GM19099 (cell line): Measurements from ENCODE around the gene LMAN2.

ENCODE experiments used
- POLR2A ChIP-seq: IDR thresholded peaks from 3 replicates; pipeline ENCODE4 v1.6.1; 2011; ENCODE audit warnings: low read depth; ENCODE audit not compliant: insufficient read length; ENCODE audit errors: extremely low read depth

LMAN2 gene

DNA sequence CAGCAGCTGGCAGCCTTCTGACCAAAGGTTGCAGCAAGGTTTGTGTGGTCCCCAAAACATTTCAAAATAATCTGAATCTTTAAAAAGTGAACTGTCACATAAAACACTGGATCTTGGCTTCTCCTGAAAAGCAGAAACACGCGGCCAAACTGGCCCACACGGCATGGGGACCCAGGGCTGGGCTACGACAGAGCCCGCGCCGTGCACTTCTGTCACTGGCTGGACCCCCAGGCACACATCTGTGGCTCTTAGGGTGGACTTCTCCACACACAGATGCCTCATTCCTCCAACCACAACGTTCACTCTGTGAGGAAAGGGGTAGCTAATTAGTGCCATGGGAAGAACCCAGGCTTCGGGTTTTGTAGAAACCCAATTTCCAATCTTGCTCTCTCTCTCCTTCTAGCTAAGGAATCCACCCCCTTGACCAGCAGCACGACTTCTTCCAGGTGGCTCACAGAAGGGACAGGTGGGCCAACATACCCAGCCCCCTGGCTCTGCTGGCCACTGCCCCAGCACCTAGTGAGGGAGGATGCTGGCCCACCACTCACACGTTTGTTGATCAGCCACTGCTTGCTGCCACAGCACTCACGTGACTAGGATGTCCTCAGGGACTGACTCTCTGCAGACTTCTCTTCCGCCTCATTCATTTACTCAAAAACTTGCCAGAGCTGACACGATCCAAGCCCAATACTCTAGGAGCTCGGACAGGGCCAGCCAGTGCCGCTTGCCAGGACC is 17.9 kb downstream of the LMAN2 start:
- TF ChIP-seq POLR2A, result no peak

DNA sequence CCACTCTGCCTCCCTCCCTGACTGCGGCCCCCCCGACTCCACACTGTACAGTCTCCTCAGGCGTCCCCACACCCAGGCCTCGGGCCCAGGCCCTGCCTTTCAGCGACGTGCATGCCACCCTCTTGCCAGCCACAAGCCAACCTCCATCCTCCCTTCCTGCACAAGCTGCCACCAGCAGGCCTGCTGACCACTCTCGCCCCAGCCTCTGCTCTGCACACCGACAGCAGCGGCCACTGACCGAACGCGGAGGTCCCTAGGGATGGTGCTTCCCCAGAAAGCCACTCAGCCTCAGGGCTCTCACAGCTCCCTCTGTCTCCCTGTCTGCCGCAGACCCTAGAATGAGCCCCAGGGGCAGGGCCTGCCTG is 18.6 kb downstream of the LMAN2 start:
- no peak for TF ChIP-seq POLR2A

DNA sequence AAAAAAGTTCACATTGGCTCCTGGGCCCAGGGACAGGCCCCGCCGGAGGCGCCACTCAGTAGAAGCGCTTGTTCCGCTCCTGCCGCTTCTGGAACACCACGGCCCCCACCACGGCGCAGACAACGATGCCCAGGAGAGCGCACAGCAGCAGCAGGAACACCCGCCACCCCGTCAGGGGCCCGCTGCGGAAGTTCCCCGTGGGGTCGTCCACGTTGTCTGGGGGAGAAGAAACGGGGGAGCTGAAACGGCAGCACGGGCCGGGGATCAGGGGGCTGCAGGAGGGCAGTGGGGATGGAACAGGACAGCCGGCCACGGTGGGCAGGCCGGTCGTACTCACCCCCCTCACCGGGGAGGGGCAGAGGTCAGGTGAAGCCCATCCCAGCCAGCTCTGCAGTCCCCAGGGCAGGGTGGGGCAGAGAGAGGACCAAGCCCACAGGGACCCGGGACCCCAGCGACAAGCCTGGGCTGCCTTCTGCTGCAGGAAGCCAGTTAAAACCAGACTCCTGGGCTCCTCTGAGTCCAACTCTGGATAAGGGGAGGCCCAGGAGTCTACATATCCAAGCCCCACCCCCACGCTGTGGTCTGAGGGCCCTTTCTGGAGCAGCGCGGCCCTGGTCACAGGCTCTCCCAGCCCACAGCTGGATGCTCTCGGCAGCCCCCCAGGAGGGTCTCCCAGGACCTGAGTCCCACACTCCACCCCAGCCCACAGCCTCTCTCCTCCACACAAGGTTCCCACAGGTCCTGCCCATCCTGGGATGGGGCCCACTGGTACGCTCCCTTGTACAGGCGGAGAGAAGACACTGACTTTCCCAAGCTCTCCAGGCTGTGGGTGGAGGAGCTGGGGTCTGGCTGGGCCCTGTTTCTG is 19.2 kb downstream of the LMAN2 start:
- no peak for TF ChIP-seq POLR2A

DNA sequence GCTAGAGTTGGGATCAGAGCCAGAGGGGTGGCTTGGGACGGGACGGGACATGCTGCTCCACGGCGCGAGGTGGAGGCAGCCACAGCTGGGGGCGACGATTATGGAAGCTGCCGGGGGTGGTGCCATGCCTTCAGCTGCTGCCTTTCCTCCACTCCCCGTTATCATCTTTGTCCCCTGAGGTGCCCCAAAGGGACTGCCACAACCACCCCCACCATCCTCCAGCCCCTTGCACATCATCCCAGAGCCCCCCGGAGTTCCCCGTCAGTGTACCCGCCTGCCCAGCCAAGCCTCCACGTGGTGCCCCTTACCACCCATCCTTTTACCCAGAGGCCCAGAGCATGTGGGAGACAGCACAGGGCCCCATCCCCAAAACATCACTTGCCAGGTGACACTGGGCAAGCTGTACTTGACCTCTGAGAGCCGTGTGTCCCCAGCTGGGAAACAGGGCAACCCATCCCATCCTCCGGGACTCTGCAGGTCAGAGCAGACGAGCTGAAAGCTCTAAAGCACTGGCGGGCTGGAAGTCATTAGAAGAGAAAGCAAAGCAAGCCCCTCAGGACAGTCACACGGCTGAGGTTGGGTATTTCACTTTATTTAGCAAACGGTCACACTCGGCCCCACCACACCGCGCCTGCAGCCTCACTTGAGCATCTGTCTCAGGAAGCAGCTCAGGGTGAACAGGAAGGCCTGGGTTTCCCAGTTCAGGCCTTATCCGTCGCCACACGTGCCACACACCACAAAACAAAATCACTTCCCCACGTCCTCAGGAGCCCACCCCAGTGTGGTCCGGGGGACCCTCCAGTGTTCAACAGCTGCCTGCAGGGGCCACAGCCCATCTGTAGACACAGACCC is 20.3 kb downstream of the LMAN2 start:
- TF ChIP-seq POLR2A, result no peak

DNA sequence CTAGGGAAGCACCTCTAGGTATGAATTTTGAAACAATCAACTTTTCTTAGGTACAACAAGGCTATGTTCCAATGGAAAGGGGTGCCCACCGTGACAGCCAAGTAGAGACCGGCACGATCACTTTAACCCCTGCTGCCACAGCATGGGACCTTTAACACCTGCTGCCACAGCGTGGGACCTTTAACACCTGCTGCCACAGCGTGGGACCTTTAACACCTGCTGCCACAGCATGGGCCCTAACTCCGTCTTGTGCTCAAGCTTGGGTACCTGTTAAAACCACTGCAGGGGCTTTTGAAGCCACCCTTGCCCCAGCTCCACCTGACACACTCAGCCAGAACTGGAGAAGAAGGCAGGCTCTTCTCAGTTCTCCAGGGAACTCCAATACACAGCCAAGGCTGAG is 21.6 kb downstream of the LMAN2 start:
- TF ChIP-seq POLR2A, result no peak

DNA sequence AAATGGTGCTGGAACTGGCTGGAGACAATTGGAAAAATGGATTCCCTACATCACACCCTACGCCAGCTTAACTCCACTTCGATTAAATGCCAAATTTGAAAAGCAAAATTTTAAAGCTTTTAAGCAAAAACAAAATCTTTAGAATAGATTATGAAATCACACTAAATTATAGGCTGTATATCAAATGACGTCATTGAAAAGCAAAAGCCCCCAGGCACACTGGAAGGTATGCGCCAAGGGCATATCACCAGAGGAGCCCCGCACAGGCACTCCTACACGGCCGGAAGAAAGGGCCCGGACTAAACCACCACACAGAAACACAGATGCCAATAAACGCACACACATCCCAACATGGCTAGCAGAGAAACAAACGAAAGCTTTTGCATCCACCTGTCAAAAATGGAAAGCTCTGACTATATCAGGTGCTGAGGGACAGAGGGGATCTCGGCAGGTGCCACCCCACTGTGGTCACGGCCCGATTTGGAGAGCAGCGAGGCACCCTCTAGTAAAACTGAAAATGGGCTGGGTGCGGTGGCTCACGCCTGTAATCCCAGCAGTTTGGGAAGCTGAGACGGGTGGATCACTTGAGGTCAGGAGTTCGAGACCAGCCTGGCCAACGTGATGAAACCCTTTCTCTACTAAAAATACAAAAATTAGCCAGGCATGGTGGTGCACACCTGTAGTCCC is 22.8 kb downstream of the LMAN2 start:
- no peak for TF ChIP-seq POLR2A

DNA sequence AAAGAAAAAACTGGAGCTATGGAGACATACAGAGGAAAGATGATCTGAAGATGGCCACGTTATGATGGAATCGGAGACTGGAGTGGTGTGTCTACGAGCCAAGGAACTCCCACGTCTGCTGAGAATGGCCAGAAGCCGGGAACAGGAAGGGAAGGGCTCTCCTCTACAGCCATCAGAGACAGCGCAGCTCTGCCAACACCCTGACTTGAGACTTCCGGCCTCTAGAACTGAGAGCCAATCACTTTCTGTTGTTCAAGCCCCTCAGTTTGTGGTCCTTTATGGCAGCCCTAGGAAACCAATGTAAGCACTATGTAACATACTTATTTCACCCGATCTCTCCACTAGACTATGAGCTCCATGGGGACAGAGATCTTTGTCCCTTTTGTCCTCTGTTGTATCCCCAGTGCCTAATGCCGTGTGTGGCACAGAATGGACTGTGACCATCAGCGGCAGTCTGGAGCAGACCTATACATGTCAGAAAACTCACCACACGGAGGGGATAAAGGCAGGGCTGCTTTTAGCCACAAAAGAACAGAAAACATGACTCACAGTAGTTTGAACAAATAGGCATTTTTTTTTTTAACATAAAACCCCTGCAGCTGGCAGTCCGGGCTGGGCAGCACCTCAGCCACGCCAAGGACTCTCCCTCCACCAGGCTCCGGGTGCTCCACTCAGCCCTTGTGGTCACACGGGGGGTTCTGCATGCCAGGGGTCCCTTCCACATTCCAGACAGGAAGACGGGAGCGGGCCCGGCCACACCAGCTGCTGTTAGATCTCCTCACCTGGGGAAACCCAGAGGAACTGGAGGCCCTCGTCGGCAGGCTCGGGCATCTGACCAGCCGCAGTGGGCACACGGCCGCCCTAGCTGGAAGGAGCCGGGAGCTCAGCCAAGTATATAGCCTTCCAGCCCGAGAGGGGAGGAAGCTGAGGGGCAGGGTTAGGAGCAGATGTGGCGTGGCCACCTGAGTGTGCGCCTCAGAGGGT is 23.6 kb downstream of the LMAN2 start:
- no peak for TF ChIP-seq POLR2A

DNA sequence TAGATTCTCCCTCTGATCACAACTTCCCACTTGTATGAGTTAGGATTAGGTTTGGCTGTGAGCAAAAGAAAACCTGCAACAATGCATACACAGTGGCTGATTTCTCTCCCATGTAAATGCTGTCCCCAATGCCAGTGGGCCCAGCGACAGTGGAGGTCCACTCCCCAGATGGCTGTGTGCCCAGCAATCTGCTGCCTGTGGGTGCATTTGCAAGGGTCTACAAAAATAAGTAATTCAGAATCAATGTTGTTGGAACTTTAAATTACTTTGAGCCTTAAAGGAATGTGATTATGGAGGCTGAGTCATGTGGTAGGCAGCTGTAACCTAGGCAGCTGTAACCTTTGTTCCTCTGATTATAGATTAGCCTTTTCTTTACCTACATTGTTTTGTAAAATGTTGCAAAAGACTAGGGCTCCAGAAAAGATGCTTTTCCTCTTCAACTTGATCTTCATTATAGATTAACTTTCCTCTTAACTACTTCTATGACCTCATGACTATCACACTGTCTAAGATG is 25.5 kb downstream of the LMAN2 start:
- no peak for TF ChIP-seq POLR2A

DNA sequence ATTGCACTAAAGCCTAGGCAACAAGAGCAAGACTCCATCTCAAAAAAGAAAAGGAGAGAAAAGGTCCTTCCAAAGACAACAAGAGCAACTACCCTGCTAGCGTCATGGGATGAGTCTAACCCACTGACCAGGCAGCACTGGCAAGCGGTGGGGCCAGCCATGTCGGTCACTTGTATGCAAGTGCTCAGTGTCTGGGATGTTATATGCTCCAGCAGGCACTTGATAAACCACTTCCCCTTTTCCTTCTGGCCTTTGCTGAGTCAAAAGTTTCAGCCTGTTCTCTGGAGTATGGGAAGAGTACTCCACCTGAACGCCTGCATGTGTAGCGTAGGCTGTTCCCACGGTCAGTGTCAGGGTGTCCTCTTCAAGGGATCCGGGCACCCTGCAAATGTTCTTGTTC is 30.6 kb downstream of the LMAN2 start:
- TF ChIP-seq POLR2A, result no peak

DNA sequence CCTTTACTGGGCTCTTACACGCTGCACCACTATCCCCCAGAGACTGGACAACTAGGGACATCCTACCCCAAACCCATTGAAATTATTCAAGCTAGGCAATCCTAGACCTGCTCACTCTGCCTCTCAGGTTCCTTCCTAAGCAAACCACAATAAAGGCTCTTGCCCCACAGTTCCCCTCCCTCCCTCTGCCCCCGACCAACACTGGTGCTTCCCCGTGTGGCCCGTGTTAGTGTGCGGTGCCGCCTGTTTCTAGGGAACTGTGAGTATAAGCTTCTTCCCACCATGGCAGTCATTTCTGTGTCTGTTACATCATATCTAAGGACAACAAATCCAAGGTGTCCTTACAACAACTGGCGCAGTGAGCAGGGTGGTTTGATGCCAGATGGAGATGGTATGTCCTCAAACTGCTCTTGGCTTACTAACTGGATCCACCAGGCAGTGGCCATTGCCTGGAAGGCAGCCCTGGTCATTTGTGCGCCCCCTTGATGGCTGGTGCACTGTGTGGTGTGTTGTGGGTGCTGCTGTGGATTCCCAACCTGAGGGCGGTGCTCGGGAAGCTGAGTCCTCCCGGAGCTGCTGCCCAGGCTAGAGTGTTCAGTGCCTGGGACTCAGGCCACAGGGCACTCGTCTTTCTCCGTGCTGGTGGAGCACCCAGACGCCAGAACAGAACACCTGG is 31.4 kb downstream of the LMAN2 start:
- no peak for TF ChIP-seq POLR2A

DNA sequence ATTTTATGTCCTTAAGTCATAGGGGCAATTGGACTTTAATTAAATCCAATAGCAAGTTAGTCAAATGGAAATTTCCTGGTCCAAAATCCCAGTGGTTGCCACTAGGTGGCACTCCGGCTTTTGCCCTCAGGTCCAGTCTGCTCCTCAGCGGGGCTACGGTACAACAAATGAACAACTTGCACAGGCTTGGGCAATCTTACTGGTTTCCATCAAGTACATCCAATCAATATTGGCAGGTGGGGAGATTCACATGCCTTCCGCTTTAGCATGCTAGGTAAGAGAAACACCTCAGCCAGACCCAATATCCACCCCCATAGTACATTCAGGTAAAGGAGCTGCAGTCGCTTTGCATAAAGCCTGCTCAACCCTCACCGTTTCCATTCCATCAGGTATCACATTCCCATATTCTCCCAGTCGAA is 33.5 kb downstream of the LMAN2 start:
- no peak for TF ChIP-seq POLR2A

DNA sequence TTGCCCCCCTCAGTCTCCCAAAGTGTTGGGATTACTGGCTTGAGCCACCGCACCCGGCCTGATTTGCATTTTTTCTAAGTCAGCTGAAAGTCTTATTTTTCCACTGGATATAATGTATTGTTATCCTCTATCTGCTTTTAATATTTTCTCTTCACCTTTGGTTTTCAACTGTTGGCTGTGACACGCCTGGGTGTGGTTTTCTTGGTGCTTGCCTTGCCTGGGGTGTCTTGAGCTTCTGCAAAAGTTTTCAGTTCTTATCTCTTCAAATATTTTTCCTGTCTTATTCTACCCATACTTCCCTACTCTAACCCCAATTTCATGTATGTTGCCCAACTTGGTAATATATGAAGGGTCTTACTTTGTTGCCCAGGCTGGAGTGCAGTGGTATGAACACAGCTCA is 35.5 kb downstream of the LMAN2 start:
- no peak for TF ChIP-seq POLR2A

DNA sequence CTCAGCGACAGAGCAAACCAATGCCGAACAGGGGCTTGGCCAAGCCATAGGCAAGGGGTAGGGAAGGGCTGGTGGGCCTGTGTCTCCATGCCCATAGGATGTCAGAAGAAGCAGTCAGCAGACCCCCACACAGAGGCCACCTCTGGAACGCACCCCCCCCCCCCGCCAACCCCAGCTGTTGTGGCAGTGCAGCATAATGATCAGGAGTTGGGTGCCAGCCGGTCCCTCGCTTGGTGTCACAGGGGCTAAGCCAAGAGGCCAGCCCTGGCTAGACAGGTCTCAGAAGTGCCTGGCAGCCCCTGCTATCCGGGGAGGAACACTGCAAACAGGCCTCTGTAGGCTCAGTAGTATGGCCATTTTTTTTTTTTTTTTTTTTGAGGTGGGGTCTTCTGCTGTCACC is 36.1 kb downstream of the LMAN2 start:
- no peak for TF ChIP-seq POLR2A
